ENCODE data around the gene CD81. TPM values are rescaled to one million over a fixed set of nuclear protein-coding genes. Genes with fewer than 3 reads are reported as not detected.
A peak's percentile ranks its signal among the peaks of the same experiment; 100 is the strongest.

CD81 gene
- total and polyA plus RNA-seq, 9 of the 15 experiments (the other 6 are each of a cell fraction or from before 2014, with no cell fraction given) = 2.4 to 189 (median 61.7) TPM

GRCh38 chr11:2375341-2375853 is 1.7 kb upstream of the CD81 start:
- FAIRE-seq (no peak), ATAC-seq (no peak), DNase-seq (ENCODE audit: extremely low read depth in 1 of 4, low spot score in 3 of 4) (no peak)
- no peak overlapping the region for H3K27ac ChIP-seq (ENCODE audit: extremely low read depth, low read depth, low read length)
- in situ Hi-C loops (cut with MboI) (no loop called here), intact Hi-C loops (cut with micrococcal nuclease) (no loop called here)
- peak; percentile 22 to 30 (median 28); a peak in 2 of 6 replicates for TF ChIP-seq CTCF (IDR thresholded peaks at IDR 0.05 in 2 of 3, conservative IDR thresholded peaks at IDR 0.05 in 1 of 3; ENCODE audit: insufficient read depth in 2 of 3, low read depth in 1 of 3, low read length in 3 of 3)
- TF ChIP-seq KLF16 (IDR thresholded peaks at IDR 0.05) = no peak
- no peak overlapping the region for H2AFZ ChIP-seq (ENCODE audit: low read depth, low read length)
- peaks cover 29% of the 10 kb centered on the region for H3K79me2 ChIP-seq (ENCODE audit: control insufficient read depth, insufficient read depth, low read length)
- H3K27me3 ChIP-seq (ENCODE audit: control insufficient read depth in 2 of 2, insufficient read depth in 2 of 2, low read length in 2 of 2) = no peaks in the 10 kb centered on the region; a peak in 1 of 5 replicates
- peaks cover 24% of the 10 kb centered on the region; the same call in 1 of the 2 replicates for H4K20me1 ChIP-seq (replicated peaks; ENCODE audit: control insufficient read depth, insufficient read depth, low read length)
- peaks cover 15 to 40% of the 10 kb centered on the region in 2 experiments; a peak in 4 of 5 replicates for H3K4me1 ChIP-seq (replicated peaks in 1 of 2; ENCODE audit: control insufficient read depth in 2 of 2, insufficient read depth in 2 of 2, low read length in 2 of 2)
- no peaks in the 10 kb centered on the region for H3K9me3 ChIP-seq (replicated peaks; ENCODE audit: control insufficient read depth, insufficient read depth, low read depth, low read length)
- H3K9me1 ChIP-seq (ENCODE audit: control insufficient read depth, insufficient read depth, low read length) = peaks cover 9% of the 10 kb centered on the region
- no peak overlapping the region for H3K9ac ChIP-seq (ENCODE audit: insufficient read depth in 1 of 2, low read depth in 2 of 2, low read length in 2 of 2)
- peaks cover 12% of the 10 kb centered on the region; the same call in 2 of the 3 replicates for H3K36me3 ChIP-seq (ENCODE audit: control insufficient read depth, insufficient read depth, low read length)
- POLR2A ChIA-PET = interaction anchor here (0.7 kb wide), 2 partner anchors 24 to 45 kb away, joined by 3 read pairs; no protein-coding TSS in a partner anchor
- CTCF ChIA-PET (ENCODE audit: low intra/inter-chr PET ratio) = no interaction called here
- WGBS (ENCODE audit: insufficient coverage, low coverage, missing lambda C conversion rate) = 36% methylated on average over 6 of the region's 6 CpGs
- H3K4me2 ChIP-seq (ENCODE audit: insufficient read depth, low read length) = no peak overlapping the region
- TSS peak; percentile 50 for BruUV-seq (replicated peaks)
- H3K4me3 ChIP-seq = no peak overlapping the region
